ENCODE results near the gene ITFG2. TPM values are rescaled to one million over a fixed set of nuclear protein-coding genes. Genes with fewer than 3 reads are reported as not detected.

ITFG2 gene
- total RNA-seq, 1 experiment from 2014 or later = 28.1 TPM

- no peaks in the 10 kb centered on the region for H3K9me3 Mint-ChIP-seq (ENCODE audit: unreplicated experiment)
- CTCF ChIA-PET = interaction anchor here (0.6 kb wide), 1 partner anchor 395 kb away, joined by 4 read pairs; no protein-coding TSS in a partner anchor
- no peaks in the 10 kb centered on the region for H3K4me1 Mint-ChIP-seq (ENCODE audit: insufficient read depth, unreplicated experiment)
- no peaks in the 10 kb centered on the region for H3K27me3 Mint-ChIP-seq (ENCODE audit: insufficient read depth, unreplicated experiment)
- DNase-seq (ENCODE audit: unreplicated experiment) = no peak
- no peak overlapping the region for H3K4me3 Mint-ChIP-seq (ENCODE audit: unreplicated experiment)
- TF ChIP-seq, protein P1, sequence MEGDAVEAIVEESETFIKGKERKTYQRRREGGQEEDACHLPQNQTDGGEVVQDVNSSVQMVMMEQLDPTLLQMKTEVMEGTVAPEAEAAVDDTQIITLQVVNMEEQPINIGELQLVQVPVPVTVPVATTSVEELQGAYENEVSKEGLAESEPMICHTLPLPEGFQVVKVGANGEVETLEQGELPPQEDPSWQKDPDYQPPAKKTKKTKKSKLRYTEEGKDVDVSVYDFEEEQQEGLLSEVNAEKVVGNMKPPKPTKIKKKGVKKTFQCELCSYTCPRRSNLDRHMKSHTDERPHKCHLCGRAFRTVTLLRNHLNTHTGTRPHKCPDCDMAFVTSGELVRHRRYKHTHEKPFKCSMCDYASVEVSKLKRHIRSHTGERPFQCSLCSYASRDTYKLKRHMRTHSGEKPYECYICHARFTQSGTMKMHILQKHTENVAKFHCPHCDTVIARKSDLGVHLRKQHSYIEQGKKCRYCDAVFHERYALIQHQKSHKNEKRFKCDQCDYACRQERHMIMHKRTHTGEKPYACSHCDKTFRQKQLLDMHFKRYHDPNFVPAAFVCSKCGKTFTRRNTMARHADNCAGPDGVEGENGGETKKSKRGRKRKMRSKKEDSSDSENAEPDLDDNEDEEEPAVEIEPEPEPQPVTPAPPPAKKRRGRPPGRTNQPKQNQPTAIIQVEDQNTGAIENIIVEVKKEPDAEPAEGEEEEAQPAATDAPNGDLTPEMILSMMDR (IDR thresholded peaks at IDR 0.05; ENCODE audit: unreplicated experiment) = no peak
- peaks cover 63% of the 10 kb centered on the region for H3K36me3 Mint-ChIP-seq (ENCODE audit: insufficient read depth, unreplicated experiment)
- POLR2A ChIA-PET = no interaction called here
- H3K27ac Mint-ChIP-seq (ENCODE audit: low read depth, unreplicated experiment) = no peak overlapping the region
- BruUV-seq (replicated peaks) = no TSS peak
- intact Hi-C loops (cut with micrococcal nuclease) = no loop called here
These were observed 12.1 kb downstream of the ITFG2 start for GRCh38 chr12:2824541-2824940.

DNA sequence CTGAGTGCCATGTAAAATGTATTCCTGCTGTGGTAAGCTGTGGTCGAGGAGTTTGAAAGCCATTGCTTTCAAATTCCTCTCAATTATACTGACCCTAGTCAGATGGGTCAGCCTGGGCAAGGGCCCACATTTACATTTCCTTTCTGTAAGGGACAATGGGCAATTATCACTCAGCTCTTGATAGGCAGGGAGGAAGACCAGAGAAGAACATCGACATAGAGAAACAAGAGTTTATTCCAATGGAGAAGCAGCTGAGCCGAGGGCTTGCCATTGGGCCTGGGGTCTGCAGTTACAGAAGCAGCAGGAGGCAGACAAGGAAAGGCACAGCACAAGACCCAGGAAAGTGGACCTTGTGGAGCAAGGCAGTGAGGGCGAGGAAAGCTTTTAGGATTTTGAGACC, 12.7 kb downstream of the ITFG2 start:
- Mint-ChIP-seq H3K27ac (ENCODE audit: low read depth, unreplicated experiment) (no peak overlapping the region), H3K36me3 (ENCODE audit: insufficient read depth, unreplicated experiment) (peaks cover 63% of the 10 kb centered on the region), H3K27me3 (ENCODE audit: insufficient read depth, unreplicated experiment) (no peaks in the 10 kb centered on the region), H3K4me3 (ENCODE audit: unreplicated experiment) (no peak overlapping the region), H3K4me1 (ENCODE audit: insufficient read depth, unreplicated experiment) (no peaks in the 10 kb centered on the region), H3K9me3 (ENCODE audit: unreplicated experiment) (no peaks in the 10 kb centered on the region)
- no peak for DNase-seq (ENCODE audit: unreplicated experiment)
- no TSS peak for BruUV-seq (replicated peaks)
- ChIA-PET POLR2A (no interaction called here), CTCF (no interaction called here)
- intact Hi-C loops (cut with micrococcal nuclease) = no loop called here
- TF ChIP-seq, protein P1 (IDR thresholded peaks at IDR 0.05; ENCODE audit: unreplicated experiment) = no peak

- BruUV-seq (replicated peaks) = no TSS peak
- H3K36me3 Mint-ChIP-seq (ENCODE audit: insufficient read depth, unreplicated experiment) = peaks cover 64% of the 10 kb centered on the region
- ChIA-PET CTCF (no interaction called here), POLR2A (no interaction called here)
- H3K4me3 Mint-ChIP-seq (ENCODE audit: unreplicated experiment) = no peak overlapping the region
- H3K9me3 Mint-ChIP-seq (ENCODE audit: unreplicated experiment) = no peaks in the 10 kb centered on the region
- no peaks in the 10 kb centered on the region for H3K4me1 Mint-ChIP-seq (ENCODE audit: insufficient read depth, unreplicated experiment)
- DNase-seq (ENCODE audit: unreplicated experiment) = no peak
- H3K27ac Mint-ChIP-seq (ENCODE audit: low read depth, unreplicated experiment) = no peak overlapping the region
- TF ChIP-seq, protein P1 (IDR thresholded peaks at IDR 0.05; ENCODE audit: unreplicated experiment) = no peak
- H3K27me3 Mint-ChIP-seq (ENCODE audit: insufficient read depth, unreplicated experiment) = no peaks in the 10 kb centered on the region
- intact Hi-C loops (cut with micrococcal nuclease) = no loop called here
These were observed 13.6 kb downstream of the ITFG2 start for GRCh38 chr12:2826036-2826435.

- intact Hi-C loops (cut with micrococcal nuclease) = no loop called here
- CTCF ChIA-PET = interaction anchor here (1.1 kb wide), 1 partner anchor 13 kb away, joined by 4 read pairs; no protein-coding TSS in a partner anchor
- BruUV-seq (replicated peaks) = no TSS peak
These were observed 14.4 kb downstream of the ITFG2 start for GRCh38 chr12:2826721-2827515.

More at GRCh38 chr12:2826721-2827515, 14.4 kb downstream of the ITFG2 start:
- H3K27ac Mint-ChIP-seq (ENCODE audit: low read depth, unreplicated experiment) = no peak overlapping the region
- no peak overlapping the region for H3K4me3 Mint-ChIP-seq (ENCODE audit: unreplicated experiment)
- no peaks in the 10 kb centered on the region for H3K9me3 Mint-ChIP-seq (ENCODE audit: unreplicated experiment)
- H3K27me3 Mint-ChIP-seq (ENCODE audit: insufficient read depth, unreplicated experiment) = no peaks in the 10 kb centered on the region
- DNase-seq (ENCODE audit: unreplicated experiment) = no peak
- TF ChIP-seq, protein P1 (IDR thresholded peaks at IDR 0.05; ENCODE audit: unreplicated experiment) = no peak
- POLR2A ChIA-PET = no interaction called here
- no peaks in the 10 kb centered on the region for H3K4me1 Mint-ChIP-seq (ENCODE audit: insufficient read depth, unreplicated experiment)
- H3K36me3 Mint-ChIP-seq (ENCODE audit: insufficient read depth, unreplicated experiment) = peaks cover 61% of the 10 kb centered on the region
